Vagina (tissue), 2 donors: ENCODE data around the gene PPP3CA. TPM values are rescaled to one million over a fixed set of nuclear protein-coding genes. Genes with fewer than 3 reads are reported as not detected.

Source experiments
- DNase-seq, 2 donors: peaks; one replicate each; pipeline ENCODE4 v3.0.0-alpha.2; 2017; ENCODE audit errors: extremely low spot score in 2 of 2
- H3K27ac ChIP-seq: fragments of 200-600 bp; sonication (generic); one replicate; pipeline ENCODE4 v1.5.1; 2019
- H3K27me3 ChIP-seq: fragments of 200-600 bp; sonication (generic); one replicate; pipeline ENCODE4 v1.5.1; 2019
- H3K36me3 ChIP-seq, 2 donors: fragments of 200-600 bp; sonication (generic); one replicate each; pipeline ENCODE4 v1.5.1; 2017 to 2019
- H3K4me1 ChIP-seq: fragments of 200-600 bp; sonication (generic); one replicate; pipeline ENCODE4 v1.5.1; 2019
- H3K4me3 ChIP-seq, 2 donors: fragments of 200-600 bp; sonication (generic); 1 replicate in 1 of 2; 2 replicates in 1 of 2; pipeline ENCODE4 v1.5.1; 2016 to 2019
- H3K9me3 ChIP-seq: fragments of 200-600 bp; sonication (generic); one replicate; pipeline ENCODE4 v1.5.1; 2019
- POLR2A ChIP-seq, 2 donors: fragments of 450-650 bp; IDR thresholded peaks; one replicate each; pipeline ENCODE4 v1.6.1; 2017; ENCODE audit warnings: antibody characterized with exemption in 2 of 2, mild to moderate bottlenecking in 2 of 2, moderate library complexity in 2 of 2
- POLR2AphosphoS5 ChIP-seq, 2 donors: sonication (generic); formaldehyde crosslinking; IDR thresholded peaks; one replicate each; pipeline ENCODE4 v1.9.0; 2017; ENCODE audit warnings: antibody characterized with exemption in 2 of 2, mild to moderate bottlenecking in 2 of 2, low read depth in 1 of 2; ENCODE audit not compliant: insufficient read depth in 1 of 2
- intact Hi-C: fragments of 100-400 bp; cut with DNase I; formaldehyde crosslinking; loops from one replicate; pipeline ENCODE4 v1.15.1; 2023
- total RNA-seq: library from RNA; depleted of rRNA; stranded (reverse); fragments of >200 nt; gene quantifications from one replicate; pipeline ENCODE4 v1.2.3, GENCODE V29; 2016
- TF ChIP-seq, protein P1 (sequence below), 3 experiments: fragments of 450-650 bp in 2 of 3; fragments of 200-600 bp in 1 of 3; sonication (generic) in 1 of 3; IDR thresholded peaks; one replicate each; pipeline ENCODE4 v1.5.1; 2017 to 2019; ENCODE audit warnings: antibody characterized with exemption in 3 of 3, mild to moderate bottlenecking in 2 of 3, moderate library complexity in 2 of 3

Gene PPP3CA
- total RNA-seq, 1 donor from 2014 or later, result 45.9 TPM

DNA sequence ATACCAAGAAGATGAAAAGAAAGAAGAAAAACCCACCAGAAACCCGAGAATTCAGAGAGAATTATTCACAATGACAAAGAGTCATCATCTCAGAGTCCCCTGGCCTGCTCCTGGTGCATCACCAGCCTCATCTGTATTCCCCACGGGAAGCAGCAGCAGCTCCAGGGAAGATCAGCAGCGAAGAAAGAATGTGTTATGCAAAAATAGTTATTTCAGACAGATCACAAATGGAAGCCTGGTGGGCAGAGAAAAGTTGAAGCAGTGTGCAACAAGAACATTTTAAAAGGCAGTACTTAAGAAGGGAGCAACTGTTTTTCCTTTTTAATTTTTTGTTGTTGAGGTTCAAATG, 189.2 kb downstream of the PPP3CA start:
- H3K4me1 ChIP-seq, result peaks cover 61% of the 10 kb centered on the region
- no peaks in the 10 kb centered on the region for H3K9me3 ChIP-seq
- no peak for DNase-seq
- no peak for TF ChIP-seq POLR2AphosphoS5 (IDR thresholded peaks at IDR 0.05; ENCODE audit: insufficient read depth in 1 of 2, low read depth in 1 of 2)
- no peak for TF ChIP-seq POLR2A (IDR thresholded peaks at IDR 0.05)
- TF ChIP-seq, protein P1, sequence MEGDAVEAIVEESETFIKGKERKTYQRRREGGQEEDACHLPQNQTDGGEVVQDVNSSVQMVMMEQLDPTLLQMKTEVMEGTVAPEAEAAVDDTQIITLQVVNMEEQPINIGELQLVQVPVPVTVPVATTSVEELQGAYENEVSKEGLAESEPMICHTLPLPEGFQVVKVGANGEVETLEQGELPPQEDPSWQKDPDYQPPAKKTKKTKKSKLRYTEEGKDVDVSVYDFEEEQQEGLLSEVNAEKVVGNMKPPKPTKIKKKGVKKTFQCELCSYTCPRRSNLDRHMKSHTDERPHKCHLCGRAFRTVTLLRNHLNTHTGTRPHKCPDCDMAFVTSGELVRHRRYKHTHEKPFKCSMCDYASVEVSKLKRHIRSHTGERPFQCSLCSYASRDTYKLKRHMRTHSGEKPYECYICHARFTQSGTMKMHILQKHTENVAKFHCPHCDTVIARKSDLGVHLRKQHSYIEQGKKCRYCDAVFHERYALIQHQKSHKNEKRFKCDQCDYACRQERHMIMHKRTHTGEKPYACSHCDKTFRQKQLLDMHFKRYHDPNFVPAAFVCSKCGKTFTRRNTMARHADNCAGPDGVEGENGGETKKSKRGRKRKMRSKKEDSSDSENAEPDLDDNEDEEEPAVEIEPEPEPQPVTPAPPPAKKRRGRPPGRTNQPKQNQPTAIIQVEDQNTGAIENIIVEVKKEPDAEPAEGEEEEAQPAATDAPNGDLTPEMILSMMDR (IDR thresholded peaks at IDR 0.05), result no peak
- intact Hi-C loops, result no loop called here
- no peaks in the 10 kb centered on the region for H3K27me3 ChIP-seq
- H3K4me3 ChIP-seq, result no peak overlapping the region
- no peak overlapping the region for H3K27ac ChIP-seq
- H3K36me3 ChIP-seq, result no peaks in the 10 kb centered on the region

DNA sequence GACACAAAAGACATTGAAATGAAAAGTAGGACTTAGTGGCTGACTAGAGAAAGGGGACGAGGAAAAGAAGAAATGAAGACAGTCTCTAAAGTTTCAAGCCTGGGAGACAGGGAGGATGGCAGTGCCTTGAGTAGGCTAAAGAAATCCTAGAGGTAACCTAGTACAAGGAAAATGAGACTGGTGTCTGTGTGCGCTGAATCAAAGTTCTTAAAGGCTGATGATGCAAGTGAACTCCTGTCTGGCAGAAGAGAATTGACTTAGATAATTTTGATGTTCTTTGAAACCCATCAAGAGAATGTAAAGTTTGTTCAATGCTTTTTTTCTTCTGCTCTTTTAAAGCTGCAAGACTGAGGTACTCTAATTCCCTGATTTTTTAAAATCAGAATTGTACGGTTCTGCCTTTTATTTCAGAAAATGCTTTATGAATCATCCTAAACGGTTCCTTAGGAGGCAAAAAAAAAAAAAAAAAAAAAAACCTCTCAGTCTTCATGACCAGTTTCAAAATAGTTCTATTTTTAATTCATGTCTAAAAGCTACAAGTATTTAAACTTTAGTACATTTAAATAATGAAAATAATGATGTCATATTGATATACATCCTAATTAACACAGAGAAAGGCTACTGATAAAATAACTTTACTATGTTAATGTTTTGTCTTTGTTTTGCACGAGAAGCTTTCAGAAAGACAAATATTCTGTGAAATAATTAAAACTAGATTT, 189.8 kb downstream of the PPP3CA start:
- Histone ChIP-seq H3K36me3 (no peaks in the 10 kb centered on the region), H3K4me3 (no peak overlapping the region), H3K27ac (no peak overlapping the region), H3K27me3 (no peaks in the 10 kb centered on the region), H3K9me3 (no peaks in the 10 kb centered on the region), H3K4me1 (peaks cover 58% of the 10 kb centered on the region)
- intact Hi-C loops, result no loop called here
- DNase-seq, result no peak
- TF ChIP-seq POLR2AphosphoS5 (IDR thresholded peaks at IDR 0.05; ENCODE audit: insufficient read depth in 1 of 2, low read depth in 1 of 2), result no peak
- TF ChIP-seq POLR2A (IDR thresholded peaks at IDR 0.05), result no peak
- TF ChIP-seq, protein P1 (IDR thresholded peaks at IDR 0.05), result no peak

DNA sequence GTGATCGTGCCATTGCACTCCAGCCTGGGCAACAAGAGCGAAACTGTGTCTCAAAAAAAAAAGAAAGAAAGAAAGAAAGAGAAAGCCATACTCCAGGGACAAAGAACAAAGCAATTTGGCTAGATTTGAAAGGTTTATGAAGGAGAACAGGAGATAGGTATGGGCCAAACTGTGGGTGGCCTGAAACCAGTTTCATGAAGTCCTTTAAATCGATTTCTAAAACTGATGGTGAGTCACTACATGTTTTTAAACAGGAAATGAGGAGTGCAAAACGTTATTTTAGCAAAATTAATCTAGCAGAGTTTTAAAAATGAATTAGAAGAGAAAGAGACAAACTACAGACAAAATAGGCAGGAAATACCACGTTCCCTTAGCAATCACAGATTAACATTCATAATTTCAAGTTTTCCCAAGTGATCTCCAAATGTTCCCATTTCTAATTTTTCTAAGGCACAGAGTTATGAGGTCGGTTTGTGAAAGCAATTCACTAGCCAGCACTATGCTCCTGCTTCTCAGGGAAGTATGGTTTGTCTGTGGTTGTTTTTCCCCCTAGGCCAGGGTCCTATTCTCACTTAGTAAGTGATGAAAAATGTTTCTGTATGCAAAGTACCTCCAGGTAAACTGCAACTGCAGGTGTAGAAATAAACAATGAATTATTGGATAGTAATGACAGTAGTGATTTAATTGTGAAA, 190.6 kb downstream of the PPP3CA start:
- DNase-seq, result no peak
- Histone ChIP-seq H3K36me3 (no peaks in the 10 kb centered on the region), H3K4me3 (no peak overlapping the region), H3K4me1 (peaks cover 56% of the 10 kb centered on the region), H3K27me3 (no peaks in the 10 kb centered on the region), H3K9me3 (no peaks in the 10 kb centered on the region), H3K27ac (no peak overlapping the region)
- TF ChIP-seq POLR2AphosphoS5 (IDR thresholded peaks at IDR 0.05; ENCODE audit: insufficient read depth in 1 of 2, low read depth in 1 of 2) (no peak), POLR2A (IDR thresholded peaks at IDR 0.05) (no peak)
- TF ChIP-seq, protein P1 (IDR thresholded peaks at IDR 0.05), result no peak
- intact Hi-C loops, result no loop called here

DNA sequence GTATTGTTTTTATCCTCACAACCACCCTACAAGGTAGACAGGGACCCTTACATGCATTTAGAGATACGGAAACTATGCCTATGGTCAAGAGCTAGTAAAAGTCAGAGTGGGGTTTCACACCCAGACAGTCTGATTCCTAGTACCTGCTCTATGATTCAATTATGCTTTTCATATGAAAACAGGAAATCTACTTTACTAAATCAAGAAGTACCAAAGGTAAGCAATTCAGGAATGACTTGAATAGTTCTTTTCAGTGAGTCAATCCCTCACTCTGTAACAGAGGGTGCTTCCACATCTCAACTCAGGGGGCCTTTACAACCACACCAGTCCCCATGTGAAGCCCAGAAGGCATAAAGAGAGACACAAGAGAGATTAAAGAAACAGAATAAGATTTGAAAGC, 191.4 kb downstream of the PPP3CA start:
- H3K4me1 ChIP-seq, result peaks cover 48% of the 10 kb centered on the region
- intact Hi-C loops, result no loop called here
- no peak for DNase-seq
- H3K4me3 ChIP-seq, result no peak overlapping the region
- no peaks in the 10 kb centered on the region for H3K9me3 ChIP-seq
- no peaks in the 10 kb centered on the region for H3K36me3 ChIP-seq
- H3K27ac ChIP-seq, result no peak overlapping the region
- TF ChIP-seq, protein P1 (IDR thresholded peaks at IDR 0.05), result no peak
- TF ChIP-seq POLR2A (IDR thresholded peaks at IDR 0.05), result no peak
- no peak for TF ChIP-seq POLR2AphosphoS5 (IDR thresholded peaks at IDR 0.05; ENCODE audit: insufficient read depth in 1 of 2, low read depth in 1 of 2)
- no peaks in the 10 kb centered on the region for H3K27me3 ChIP-seq

DNA sequence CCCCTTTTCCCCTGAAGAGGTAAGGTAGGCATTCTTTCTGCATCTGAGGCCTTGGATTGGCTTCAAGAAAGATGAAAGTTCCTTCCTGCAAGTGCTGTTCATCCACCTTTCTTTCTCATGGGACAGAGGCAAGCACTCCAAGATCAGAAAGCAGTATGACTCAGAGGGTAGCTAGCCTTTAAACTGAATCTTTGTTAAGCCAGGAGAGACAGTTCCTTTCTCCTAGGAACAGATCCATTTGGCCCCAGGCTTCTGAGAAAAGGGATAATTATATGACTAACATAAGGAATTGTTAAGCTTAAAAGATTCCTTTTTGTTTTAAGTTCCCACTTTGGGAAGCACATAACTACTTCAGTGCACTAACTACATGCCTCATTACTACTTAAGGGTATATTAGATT, 192.0 kb downstream of the PPP3CA start:
- no peaks in the 10 kb centered on the region for H3K27me3 ChIP-seq
- no peak overlapping the region for H3K4me3 ChIP-seq
- intact Hi-C loops, result no loop called here
- TF ChIP-seq, protein P1 (IDR thresholded peaks at IDR 0.05), result no peak
- no peak for TF ChIP-seq POLR2A (IDR thresholded peaks at IDR 0.05)
- peak in 1 of 2 donors; percentile 67 for TF ChIP-seq POLR2AphosphoS5 (IDR thresholded peaks at IDR 0.05; ENCODE audit: insufficient read depth in 1 of 2, low read depth in 1 of 2)
- DNase-seq, result no peak
- no peaks in the 10 kb centered on the region for H3K36me3 ChIP-seq
- H3K4me1 ChIP-seq, result peaks cover 44% of the 10 kb centered on the region
- no peak overlapping the region for H3K27ac ChIP-seq
- H3K9me3 ChIP-seq, result no peaks in the 10 kb centered on the region
